ENCODE measurements around the gene HPCAL4. TPM values are rescaled to one million over a fixed set of nuclear protein-coding genes. Genes with fewer than 3 reads are reported as not detected.

Gene HPCAL4
- total RNA-seq, 1 donor from 2014 or later: not detected

GRCh38 chr1:39676948-39677548 lies 14.2 kb downstream of the HPCAL4 start:
- DNase-seq (ENCODE audit: low read depth in 2 of 2): no peak

- DNase-seq (ENCODE audit: low read depth in 2 of 2): no peak
Observed at GRCh38 chr1:39675220-39675619, 16.0 kb downstream of the HPCAL4 start.

GRCh38 chr1:39673215-39673614 lies 18.0 kb downstream of the HPCAL4 start:
- DNase-seq (ENCODE audit: low read depth in 2 of 2): no peak

- DNase-seq (ENCODE audit: low read depth in 2 of 2): peak in 1 of 2 donors; percentile 12
Observed at GRCh38 chr1:39672551-39672947, 18.7 kb downstream of the HPCAL4 start.

- peak in 1 of 2 donors; percentile 9 for DNase-seq (ENCODE audit: low read depth in 2 of 2)
Observed at GRCh38 chr1:39671793-39672550, 19.3 kb downstream of the HPCAL4 start, which contains the start of gene NT5C1A. TSS of gene NT5C1A (minus strand) at chr1:39672107. CDS start at chr1:39672038, 69 bp downstream.

- no peak for DNase-seq (ENCODE audit: low read depth in 2 of 2)
Observed at GRCh38 chr1:39671433-39671792, 19.8 kb downstream of the HPCAL4 start.

GRCh38 chr1:39670689-39671088 lies 20.5 kb downstream of the HPCAL4 start:
- DNase-seq (ENCODE audit: low read depth in 2 of 2): no peak

- DNase-seq (ENCODE audit: low read depth in 2 of 2): no peak
Observed at GRCh38 chr1:39668894-39669293, 22.3 kb downstream of the HPCAL4 start.

GRCh38 chr1:39668111-39668510 lies 23.1 kb downstream of the HPCAL4 start:
- no peak for DNase-seq (ENCODE audit: low read depth in 2 of 2)

GRCh38 chr1:39666772-39667171 lies 24.5 kb downstream of the HPCAL4 start:
- DNase-seq (ENCODE audit: low read depth in 2 of 2): no peak

GRCh38 chr1:39663559-39663958 lies 27.7 kb downstream of the HPCAL4 start:
- DNase-seq (ENCODE audit: low read depth in 2 of 2): no peak

GRCh38 chr1:39662861-39663260 lies 28.4 kb downstream of the HPCAL4 start:
- DNase-seq (ENCODE audit: low read depth in 2 of 2): no peak

GRCh38 chr1:39659538-39659937 lies 31.7 kb downstream of the HPCAL4 start:
- no peak for DNase-seq (ENCODE audit: low read depth in 2 of 2)

- no peak for DNase-seq (ENCODE audit: low read depth in 2 of 2)
Observed at GRCh38 chr1:39659110-39659509, 32.1 kb downstream of the HPCAL4 start.

GRCh38 chr1:39657923-39658485 lies 33.2 kb downstream of the HPCAL4 start:
- peak; percentile 30 to 55 for DNase-seq (ENCODE audit: low read depth in 2 of 2)

GRCh38 chr1:39657402-39657801 lies 33.8 kb downstream of the HPCAL4 start:
- no peak for DNase-seq (ENCODE audit: low read depth in 2 of 2)

- DNase-seq (ENCODE audit: low read depth in 2 of 2): no peak
Observed at GRCh38 chr1:39656391-39656790, 34.8 kb downstream of the HPCAL4 start.

GRCh38 chr1:39655578-39656268 lies 35.5 kb downstream of the HPCAL4 start:
- no peak for DNase-seq (ENCODE audit: low read depth in 2 of 2)

GRCh38 chr1:39654291-39654690 lies 36.9 kb downstream of the HPCAL4 start:
- DNase-seq (ENCODE audit: low read depth in 2 of 2): no peak

- peak; percentile 43 to 74 for DNase-seq (ENCODE audit: low read depth in 2 of 2)
Observed at GRCh38 chr1:39653546-39654031, 37.6 kb downstream of the HPCAL4 start.

- no peak for DNase-seq (ENCODE audit: low read depth in 2 of 2)
Observed at GRCh38 chr1:39652554-39652953, 38.7 kb downstream of the HPCAL4 start.

GRCh38 chr1:39652105-39652504 lies 39.1 kb downstream of the HPCAL4 start:
- no peak for DNase-seq (ENCODE audit: low read depth in 2 of 2)

Measured in dermis microvascular lymphatic vessel endothelial cell (primary cell).